ENCODE results near the gene STK11.
A peak's percentile ranks its signal among the peaks of the same experiment; 100 is the strongest.

Gene STK11

GRCh38 chr19:1258163-1258492 is 52.5 kb downstream of the STK11 start:
- peak overlapping the region; percentile 100 for H3K27ac ChIP-seq
- ChIA-PET POLR2A (ENCODE audit: low non-redundant PET) (no interaction called here), CTCF (interaction anchor here (0.6 kb wide), 1 partner anchor 13 kb away, joined by 3 read pairs; no protein-coding TSS in a partner anchor)
- no peak for DNase-seq (ENCODE audit: low spot score)
- no peak for TF ChIP-seq CTCF (conservative IDR thresholded peaks at IDR 0.05; ENCODE audit: low read depth)

- POLR2A ChIA-PET (ENCODE audit: low non-redundant PET), result interaction anchor here (0.6 kb wide), 1 partner anchor 78 kb away, joined by 6 read pairs; no protein-coding TSS in a partner anchor
- DNase-seq (ENCODE audit: low spot score), result no peak
- peak overlapping the region; percentile 100 for H3K27ac ChIP-seq
- no peak for TF ChIP-seq CTCF (conservative IDR thresholded peaks at IDR 0.05; ENCODE audit: low read depth)
- CTCF ChIA-PET, result interaction anchor here (0.6 kb wide), 1 partner anchor 14 kb away, joined by 3 read pairs; no protein-coding TSS in a partner anchor
Measured at GRCh38 chr19:1258707-1259205, 53.2 kb downstream of the STK11 start.

GRCh38 chr19:1259206-1259875 is 53.8 kb downstream of the STK11 start:
- CTCF ChIA-PET, result interaction anchor here (0.6 to 10.3 kb wide), 2 partner anchors 15 to 101 kb away, joined by 3 to 116 read pairs; no protein-coding TSS in a partner anchor
- TF ChIP-seq CTCF (conservative IDR thresholded peaks at IDR 0.05; ENCODE audit: low read depth), result no peak
- no peak for DNase-seq (ENCODE audit: low spot score)
- peak overlapping the region; percentile 100 for H3K27ac ChIP-seq
- POLR2A ChIA-PET (ENCODE audit: low non-redundant PET), result interaction anchor here (0.6 kb wide), 2 partner anchors 19 to 78 kb away, joined by 4 to 6 read pairs; no protein-coding TSS in a partner anchor

- POLR2A ChIA-PET (ENCODE audit: low non-redundant PET), result interaction anchor here (0.6 kb wide), 1 partner anchor 18 kb away, joined by 4 read pairs; no protein-coding TSS in a partner anchor
- DNase-seq (ENCODE audit: low spot score), result peak; percentile 37
- CTCF ChIA-PET, result interaction anchor here (0.6 to 10.3 kb wide), 2 partner anchors 15 to 101 kb away, joined by 3 to 116 read pairs; no protein-coding TSS in a partner anchor
- TF ChIP-seq CTCF (conservative IDR thresholded peaks at IDR 0.05; ENCODE audit: low read depth), result no peak
- peak overlapping the region; percentile 100 for H3K27ac ChIP-seq
Measured at GRCh38 chr19:1259876-1260748, 54.5 kb downstream of the STK11 start.

GRCh38 chr19:1260749-1261537 is 55.4 kb downstream of the STK11 start:
- peak overlapping the region; percentile 100 for H3K27ac ChIP-seq
- DNase-seq (ENCODE audit: low spot score), result peak; percentile 92
- TF ChIP-seq CTCF (conservative IDR thresholded peaks at IDR 0.05; ENCODE audit: low read depth), result no peak
- POLR2A ChIA-PET (ENCODE audit: low non-redundant PET), result no interaction called here
- CTCF ChIA-PET, result interaction anchor here (0.6 to 10.3 kb wide), 2 partner anchors 16 to 160 kb away, joined by 3 to 116 read pairs; no protein-coding TSS in a partner anchor

Data from RWPE1 (cell line).